ENCODE results near the gene DPAGT1. TPM values are rescaled to one million over a fixed set of nuclear protein-coding genes. Genes with fewer than 3 reads are reported as not detected.
A peak's percentile ranks its signal among the peaks of the same experiment; 100 is the strongest.

DPAGT1 gene
- total RNA-seq, 1 experiment from 2014 or later, result 27.3 TPM

GRCh38 chr11:119055901-119056300 lies 45.8 kb downstream of the DPAGT1 start:
- Histone ChIP-seq H3K9me3 (ENCODE audit: low read length) (no peaks in the 10 kb centered on the region), H3K9ac (ENCODE audit: low read length) (peak overlapping the region; percentile 84), H3K79me2 (ENCODE audit: low read length) (peaks cover 25% of the 10 kb centered on the region), H3K27me3 (ENCODE audit: low read length) (no peaks in the 10 kb centered on the region), H3K4me2 (ENCODE audit: low read depth, low read length, poor library complexity, severe bottlenecking) (peak overlapping the region; percentile 84), H3K27ac (ENCODE audit: low read length) (peak overlapping the region; percentile 35; the same call in 1 of the 2 replicates), H3K36me3 (ENCODE audit: insufficient read depth, low read length) (no peaks in the 10 kb centered on the region), H2AFZ (ENCODE audit: low read length) (no peak overlapping the region), H3K4me1 (ENCODE audit: low read length) (peaks cover 15% of the 10 kb centered on the region), H3K4me3 (ENCODE audit: low read length) (peak overlapping the region; percentile 82), H3K9me2 (replicated peaks; ENCODE audit: insufficient read depth, low read length) (no peaks in the 10 kb centered on the region), H4K20me1 (ENCODE audit: insufficient read depth, low read depth, low read length) (no peaks in the 10 kb centered on the region)
- DNase-seq, result peak; percentile 70

GRCh38 chr11:119054418-119054817 lies 47.2 kb downstream of the DPAGT1 start:
- Histone ChIP-seq H3K36me3 (ENCODE audit: insufficient read depth, low read length) (no peaks in the 10 kb centered on the region), H3K79me2 (ENCODE audit: low read length) (peaks cover 25% of the 10 kb centered on the region), H3K4me1 (ENCODE audit: low read length) (peaks cover 15% of the 10 kb centered on the region)

GRCh38 chr11:119052163-119052814 lies 49.4 kb downstream of the DPAGT1 start:
- H3K4me1 ChIP-seq (ENCODE audit: low read length), result peaks cover 9% of the 10 kb centered on the region
- no peaks in the 10 kb centered on the region for H3K9me3 ChIP-seq (ENCODE audit: low read length)
- H4K20me1 ChIP-seq (ENCODE audit: insufficient read depth, low read depth, low read length), result no peaks in the 10 kb centered on the region
- H3K9ac ChIP-seq (ENCODE audit: low read length), result no peak overlapping the region
- DNase-seq, result no peak
- H3K9me2 ChIP-seq (replicated peaks; ENCODE audit: insufficient read depth, low read length), result no peaks in the 10 kb centered on the region
- no peak overlapping the region for H3K4me3 ChIP-seq (ENCODE audit: low read length)
- H3K79me2 ChIP-seq (ENCODE audit: low read length), result peaks cover 16% of the 10 kb centered on the region
- H3K36me3 ChIP-seq (ENCODE audit: insufficient read depth, low read length), result no peaks in the 10 kb centered on the region
- no peaks in the 10 kb centered on the region for H3K27me3 ChIP-seq (ENCODE audit: low read length)
- no peak overlapping the region for H2AFZ ChIP-seq (ENCODE audit: low read length)
- no peak overlapping the region for H3K27ac ChIP-seq (ENCODE audit: low read length)
- H3K4me2 ChIP-seq (ENCODE audit: low read depth, low read length, poor library complexity, severe bottlenecking), result no peak overlapping the region

More at GRCh38 chr11:119054418-119054817, 47.2 kb downstream of the DPAGT1 start:
- Histone ChIP-seq H4K20me1 (ENCODE audit: insufficient read depth, low read depth, low read length) (no peaks in the 10 kb centered on the region), H3K9me2 (replicated peaks; ENCODE audit: insufficient read depth, low read length) (no peaks in the 10 kb centered on the region), H3K9ac (ENCODE audit: low read length) (no peak overlapping the region), H2AFZ (ENCODE audit: low read length) (no peak overlapping the region), H3K4me2 (ENCODE audit: low read depth, low read length, poor library complexity, severe bottlenecking) (no peak overlapping the region), H3K27ac (ENCODE audit: low read length) (no peak overlapping the region), H3K9me3 (ENCODE audit: low read length) (no peaks in the 10 kb centered on the region), H3K4me3 (ENCODE audit: low read length) (no peak overlapping the region), H3K27me3 (ENCODE audit: low read length) (no peaks in the 10 kb centered on the region)
- DNase-seq, result no peak

GRCh38 chr11:119051440-119052162 lies 50.1 kb downstream of the DPAGT1 start:
- no peak for DNase-seq

GRCh38 chr11:119049081-119049480 lies 52.6 kb downstream of the DPAGT1 start:
- Histone ChIP-seq H3K79me2 (ENCODE audit: low read length) (no peaks in the 10 kb centered on the region), H3K9ac (ENCODE audit: low read length) (no peak overlapping the region), H3K9me3 (ENCODE audit: low read length) (no peaks in the 10 kb centered on the region), H3K27me3 (ENCODE audit: low read length) (no peaks in the 10 kb centered on the region), H3K9me2 (replicated peaks; ENCODE audit: insufficient read depth, low read length) (no peaks in the 10 kb centered on the region), H3K27ac (ENCODE audit: low read length) (no peak overlapping the region), H3K4me2 (ENCODE audit: low read depth, low read length, poor library complexity, severe bottlenecking) (no peak overlapping the region), H2AFZ (ENCODE audit: low read length) (no peak overlapping the region), H3K4me1 (ENCODE audit: low read length) (no peaks in the 10 kb centered on the region), H4K20me1 (ENCODE audit: insufficient read depth, low read depth, low read length) (no peaks in the 10 kb centered on the region), H3K4me3 (ENCODE audit: low read length) (no peak overlapping the region), H3K36me3 (ENCODE audit: insufficient read depth, low read length) (no peaks in the 10 kb centered on the region)
- no peak for DNase-seq

More at GRCh38 chr11:119051440-119052162, 50.1 kb downstream of the DPAGT1 start:
- H3K4me3 ChIP-seq (ENCODE audit: low read length), result no peak overlapping the region
- H3K9ac ChIP-seq (ENCODE audit: low read length), result no peak overlapping the region
- H3K9me3 ChIP-seq (ENCODE audit: low read length), result no peaks in the 10 kb centered on the region
- H2AFZ ChIP-seq (ENCODE audit: low read length), result no peak overlapping the region
- H3K4me1 ChIP-seq (ENCODE audit: low read length), result peaks cover 9% of the 10 kb centered on the region
- H4K20me1 ChIP-seq (ENCODE audit: insufficient read depth, low read depth, low read length), result no peaks in the 10 kb centered on the region
- H3K9me2 ChIP-seq (replicated peaks; ENCODE audit: insufficient read depth, low read length), result no peaks in the 10 kb centered on the region
- no peaks in the 10 kb centered on the region for H3K36me3 ChIP-seq (ENCODE audit: insufficient read depth, low read length)
- no peak overlapping the region for H3K27ac ChIP-seq (ENCODE audit: low read length)
- H3K27me3 ChIP-seq (ENCODE audit: low read length), result no peaks in the 10 kb centered on the region
- peaks cover 14% of the 10 kb centered on the region for H3K79me2 ChIP-seq (ENCODE audit: low read length)
- H3K4me2 ChIP-seq (ENCODE audit: low read depth, low read length, poor library complexity, severe bottlenecking), result no peak overlapping the region

GRCh38 chr11:119048644-119049043 lies 53.0 kb downstream of the DPAGT1 start:
- Histone ChIP-seq H3K4me3 (ENCODE audit: low read length) (no peak overlapping the region), H3K9me2 (replicated peaks; ENCODE audit: insufficient read depth, low read length) (no peaks in the 10 kb centered on the region), H2AFZ (ENCODE audit: low read length) (no peak overlapping the region), H3K4me2 (ENCODE audit: low read depth, low read length, poor library complexity, severe bottlenecking) (no peak overlapping the region), H3K9ac (ENCODE audit: low read length) (no peak overlapping the region), H3K4me1 (ENCODE audit: low read length) (no peaks in the 10 kb centered on the region), H3K36me3 (ENCODE audit: insufficient read depth, low read length) (no peaks in the 10 kb centered on the region), H4K20me1 (ENCODE audit: insufficient read depth, low read depth, low read length) (no peaks in the 10 kb centered on the region), H3K27ac (ENCODE audit: low read length) (no peak overlapping the region), H3K79me2 (ENCODE audit: low read length) (no peaks in the 10 kb centered on the region), H3K9me3 (ENCODE audit: low read length) (no peaks in the 10 kb centered on the region), H3K27me3 (ENCODE audit: low read length) (no peaks in the 10 kb centered on the region)
- DNase-seq, result no peak

- no peaks in the 10 kb centered on the region for H4K20me1 ChIP-seq (ENCODE audit: insufficient read depth, low read depth, low read length)
- H3K27me3 ChIP-seq (ENCODE audit: low read length), result no peaks in the 10 kb centered on the region
- H3K4me2 ChIP-seq (ENCODE audit: low read depth, low read length, poor library complexity, severe bottlenecking), result no peak overlapping the region
- H2AFZ ChIP-seq (ENCODE audit: low read length), result no peak overlapping the region
- H3K27ac ChIP-seq (ENCODE audit: low read length), result no peak overlapping the region
- no peak overlapping the region for H3K9ac ChIP-seq (ENCODE audit: low read length)
- no peak overlapping the region for H3K4me3 ChIP-seq (ENCODE audit: low read length)
- H3K36me3 ChIP-seq (ENCODE audit: insufficient read depth, low read length), result no peaks in the 10 kb centered on the region
- H3K9me3 ChIP-seq (ENCODE audit: low read length), result no peaks in the 10 kb centered on the region
- H3K4me1 ChIP-seq (ENCODE audit: low read length), result no peaks in the 10 kb centered on the region
- DNase-seq, result no peak
- no peaks in the 10 kb centered on the region for H3K79me2 ChIP-seq (ENCODE audit: low read length)
- no peaks in the 10 kb centered on the region for H3K9me2 ChIP-seq (replicated peaks; ENCODE audit: insufficient read depth, low read length)
Observed at GRCh38 chr11:119047205-119047604, 54.4 kb downstream of the DPAGT1 start.

Data from Karpas-422 (cell line).